Measurements from ENCODE around the gene SELENON.

Gene SELENON

GRCh38 chr1:25779894-25780293 is 20.1 kb upstream of the SELENON start:
- no peaks in the 10 kb centered on the region for H3K9me3 ChIP-seq
- peaks cover 0 to 32% (median 25%) of the 10 kb centered on the region in 3 donors for H3K36me3 ChIP-seq
- no peak overlapping the region for H3K27ac ChIP-seq
- no peak overlapping the region for H3K4me3 ChIP-seq
- H3K4me1 ChIP-seq: no peaks in the 10 kb centered on the region
- intact Hi-C loops (cut with DNase I; ENCODE audit: low total_unique reads): no loop called here
- TF ChIP-seq CTCF (IDR thresholded peaks at IDR 0.05): no peak
- no peak for DNase-seq
- no peaks in the 10 kb centered on the region for H3K27me3 ChIP-seq

DNA sequence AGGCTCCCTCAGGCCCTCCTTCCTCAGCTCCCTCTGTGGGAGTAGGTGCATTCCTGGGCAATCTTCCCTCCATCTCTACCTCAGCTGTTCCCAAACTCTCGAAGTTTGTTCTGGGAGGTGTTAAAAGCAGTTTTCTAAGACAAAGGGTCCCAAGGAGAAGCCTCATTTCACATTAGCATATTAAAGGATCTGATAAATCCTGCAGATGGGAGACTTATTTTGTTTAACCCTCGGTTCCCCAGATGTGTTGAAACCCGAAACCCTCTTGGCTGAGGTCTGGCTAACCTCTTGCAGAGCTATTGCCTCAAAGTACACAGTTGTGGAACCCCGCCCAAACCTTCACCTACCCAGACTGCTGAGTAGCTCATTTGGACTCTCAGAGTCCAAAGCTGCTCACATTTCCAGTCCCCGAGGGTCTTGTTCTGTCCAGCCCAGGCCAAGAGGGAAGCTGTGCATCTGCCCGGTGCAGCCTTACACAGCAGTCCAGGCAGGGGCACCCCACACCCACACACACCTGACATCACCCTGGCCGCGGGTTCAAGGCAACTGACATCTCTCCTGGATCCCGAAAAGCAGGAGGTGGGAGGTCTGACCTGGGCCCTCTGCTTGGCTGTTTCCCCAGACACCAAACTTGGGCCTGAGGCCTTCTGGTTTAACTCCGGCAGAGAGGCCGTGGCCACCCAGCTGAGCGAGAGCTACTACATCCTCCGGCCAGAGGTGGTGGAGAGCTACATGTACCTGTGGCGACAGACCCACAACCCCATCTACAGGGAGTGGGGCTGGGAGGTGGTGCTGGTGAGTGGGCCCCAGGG is 19.5 kb upstream of the SELENON start:
- intact Hi-C loops (cut with DNase I; ENCODE audit: low total_unique reads): no loop called here
- H3K27ac ChIP-seq: no peak overlapping the region
- no peaks in the 10 kb centered on the region for H3K27me3 ChIP-seq
- H3K4me1 ChIP-seq: peaks cover 0 to 4% (median 1%) of the 10 kb centered on the region in 4 donors
- no peak for TF ChIP-seq CTCF (IDR thresholded peaks at IDR 0.05)
- no peaks in the 10 kb centered on the region for H3K9me3 ChIP-seq
- peaks cover 0 to 28% (median 25%) of the 10 kb centered on the region in 3 donors for H3K36me3 ChIP-seq
- H3K4me3 ChIP-seq: no peak overlapping the region
- no peak for DNase-seq

DNA sequence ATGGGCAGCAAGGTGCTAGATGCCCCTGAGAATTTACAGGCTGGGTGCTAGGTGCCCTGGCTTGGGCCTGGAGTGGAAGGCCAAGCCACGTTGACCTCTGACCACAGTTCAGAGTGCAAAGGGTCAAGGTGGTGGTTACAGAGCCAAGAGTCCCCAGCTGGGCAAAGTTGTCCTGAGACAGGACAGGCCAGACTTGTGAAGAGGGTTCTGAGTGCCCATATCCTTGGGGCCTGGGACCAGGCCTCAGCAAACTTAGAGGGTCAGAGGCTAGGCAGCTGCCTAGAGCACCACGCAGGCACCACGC is 18.9 kb upstream of the SELENON start:
- TF ChIP-seq CTCF (IDR thresholded peaks at IDR 0.05): no peak
- intact Hi-C loops (cut with DNase I; ENCODE audit: low total_unique reads): no loop called here
- no peaks in the 10 kb centered on the region for H3K9me3 ChIP-seq
- no peaks in the 10 kb centered on the region for H3K27me3 ChIP-seq
- peaks cover 0 to 9% (median 2%) of the 10 kb centered on the region in 4 donors for H3K4me1 ChIP-seq
- peaks cover 0 to 28% (median 25%) of the 10 kb centered on the region in 3 donors for H3K36me3 ChIP-seq
- no peak overlapping the region for H3K27ac ChIP-seq
- no peak for DNase-seq
- H3K4me3 ChIP-seq: no peak overlapping the region

- peaks cover 0 to 28% (median 22%) of the 10 kb centered on the region in 3 donors for H3K36me3 ChIP-seq
- H3K9me3 ChIP-seq: no peaks in the 10 kb centered on the region
- DNase-seq: no peak
- no peaks in the 10 kb centered on the region for H3K27me3 ChIP-seq
- peaks cover 0 to 25% (median 17%) of the 10 kb centered on the region in 4 donors for H3K4me1 ChIP-seq
- intact Hi-C loops (cut with DNase I; ENCODE audit: low total_unique reads): no loop called here
- no peak overlapping the region for H3K4me3 ChIP-seq
- H3K27ac ChIP-seq: no peak overlapping the region
- no peak for TF ChIP-seq CTCF (IDR thresholded peaks at IDR 0.05)
These were observed 17.3 kb upstream of the SELENON start for GRCh38 chr1:25782608-25783201.

DNA sequence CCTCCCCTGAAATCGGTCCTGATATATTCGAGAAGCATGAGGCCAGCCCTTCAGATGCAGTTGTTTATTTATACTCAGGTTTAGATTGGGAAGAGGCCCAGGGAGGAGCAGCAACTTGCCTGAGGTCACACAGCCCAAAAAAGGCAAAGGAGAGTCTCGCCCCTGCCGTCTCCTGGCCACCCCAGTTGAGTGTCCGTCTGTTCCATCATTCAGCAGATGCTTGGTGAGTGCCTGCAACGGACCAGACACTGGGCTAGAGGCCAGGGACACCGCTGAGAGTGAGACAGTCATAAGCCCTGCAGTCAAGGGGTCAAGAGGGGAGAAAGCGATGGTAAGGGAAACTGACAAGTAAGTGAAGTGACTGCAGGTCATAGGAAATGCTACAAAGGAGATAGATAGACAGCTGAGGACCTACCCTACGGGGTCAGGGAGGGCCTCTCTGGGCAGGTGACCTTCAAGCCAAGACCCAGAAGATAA is 15.4 kb upstream of the SELENON start:
- no peaks in the 10 kb centered on the region for H3K27me3 ChIP-seq
- intact Hi-C loops (cut with DNase I; ENCODE audit: low total_unique reads): no loop called here
- DNase-seq: no peak
- H3K36me3 ChIP-seq: peaks cover 0 to 14% (median 10%) of the 10 kb centered on the region in 3 donors
- no peaks in the 10 kb centered on the region for H3K9me3 ChIP-seq
- no peak overlapping the region for H3K4me3 ChIP-seq
- no peak overlapping the region for H3K27ac ChIP-seq
- no peak for TF ChIP-seq CTCF (IDR thresholded peaks at IDR 0.05)
- peaks cover 0 to 31% (median 17%) of the 10 kb centered on the region in 4 donors for H3K4me1 ChIP-seq

Data from tibial artery (tissue), 4 donors.